Posterior cingulate gyrus (tissue), 11 donors: ENCODE results near the gene GSTA4.
"Not testable (repeated sequence)": the region's sequence is repeated elsewhere in the genome, so short reads cannot be mapped to it uniquely, and the experiment has no call there.

Experiments
- DNase-seq, 10 donors: peaks; one replicate each; pipeline versions ENCODE4 v3.0.0 to v3.0.0-alpha.2; 2020 to 2021; ENCODE audit warnings: mixed read lengths in 3 of 10
- intact Hi-C: fragments of 100-400 bp; cut with DNase I; formaldehyde crosslinking; loops from one replicate; pipeline ENCODE4 v1.15.1; 2023

Gene GSTA4

DNA sequence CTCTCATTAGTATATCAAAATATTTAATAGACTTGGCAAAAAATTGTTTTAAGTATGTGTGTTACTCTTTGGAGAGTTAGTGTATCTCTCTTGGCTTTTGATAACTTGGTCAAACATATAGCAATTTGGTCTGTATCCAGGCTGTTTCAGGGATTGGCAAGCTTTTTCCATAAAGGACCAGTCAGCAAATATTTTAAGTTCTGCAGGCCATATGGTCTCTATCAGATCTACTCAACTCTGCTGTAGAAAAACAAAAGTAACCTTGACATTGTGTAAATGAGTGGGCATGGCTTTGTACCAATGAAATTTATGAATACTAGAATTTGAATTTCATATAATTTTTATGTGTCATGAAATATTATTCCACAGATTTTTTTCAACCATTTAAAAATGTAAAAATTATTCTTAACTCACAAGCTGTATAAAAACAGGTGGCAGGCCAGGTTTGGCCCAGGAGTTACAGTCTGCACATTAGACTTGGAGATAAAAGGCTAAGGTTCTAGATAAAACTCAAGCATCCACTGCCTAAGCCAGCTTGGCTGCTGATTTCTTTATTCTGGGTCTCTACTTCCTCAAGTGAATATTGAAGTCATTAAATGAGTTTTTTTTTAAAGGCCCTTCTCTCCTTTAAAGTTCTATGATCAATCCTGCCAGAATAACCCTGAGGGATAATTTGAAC is 13.7 kb downstream of the GSTA4 start:
- intact Hi-C loops, result no loop called here
- no peak for DNase-seq

DNA sequence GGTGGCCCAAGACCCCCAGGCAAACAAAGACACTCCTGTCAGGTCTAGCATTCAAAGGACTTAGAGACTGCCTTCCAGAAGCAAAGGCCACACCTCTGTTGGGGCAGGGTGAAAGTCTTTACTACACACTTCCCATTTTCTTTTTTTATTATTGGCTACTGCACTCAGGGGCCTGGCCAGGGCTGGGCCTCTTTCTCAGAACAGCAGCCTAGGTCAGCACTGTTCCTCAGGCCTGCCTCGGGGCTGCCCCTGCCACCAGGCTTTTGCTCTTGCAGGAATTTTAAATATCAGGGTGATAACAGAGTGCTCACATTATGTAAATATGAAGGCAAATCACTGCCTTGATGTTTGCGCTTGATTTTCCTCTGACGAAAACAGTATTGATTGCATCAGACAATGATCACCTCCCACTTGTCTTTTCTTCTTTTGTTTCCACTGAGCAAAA is 18.5 kb downstream of the GSTA4 start:
- intact Hi-C loops, result no loop called here
- no peak for DNase-seq

DNA sequence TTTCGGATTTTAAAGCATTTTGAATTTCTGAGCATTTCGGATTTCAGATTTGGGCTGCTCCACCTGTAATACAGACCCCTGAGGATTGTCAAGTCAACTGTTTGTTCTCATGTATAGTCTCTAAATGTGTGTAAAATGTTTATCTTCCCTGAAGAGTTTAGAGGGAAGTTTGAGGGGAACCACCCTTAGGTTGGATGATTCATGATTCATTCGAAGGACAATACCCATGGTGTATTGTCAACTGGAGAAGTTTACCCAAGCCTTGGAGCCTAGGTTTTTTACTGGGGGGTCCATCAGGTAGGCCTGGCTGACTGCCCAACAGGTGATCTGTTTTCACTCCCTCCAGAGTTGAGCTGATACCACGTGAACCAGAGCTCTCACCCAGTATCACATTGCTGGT is 18.9 kb downstream of the GSTA4 start:
- intact Hi-C loops, result no loop called here
- no peak for DNase-seq

DNA sequence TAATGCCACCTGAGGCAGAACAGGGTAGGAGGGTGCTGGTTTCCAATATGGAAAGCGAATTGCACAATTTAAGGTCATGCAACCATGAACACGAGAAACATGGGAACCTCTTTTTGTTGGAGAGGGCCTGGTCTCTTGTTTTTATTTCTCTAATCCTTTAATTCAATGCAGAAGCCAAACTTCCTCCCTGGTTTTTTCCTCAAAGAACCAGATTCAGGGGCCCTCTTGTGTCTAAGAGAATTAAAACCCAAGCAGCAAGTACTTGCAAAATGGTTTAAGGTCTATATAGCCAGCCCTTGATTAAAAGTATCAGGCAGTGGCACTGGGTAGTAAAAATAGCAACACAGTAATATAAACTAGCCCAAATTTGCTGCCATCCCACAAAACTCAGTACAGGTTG is 19.5 kb downstream of the GSTA4 start:
- no peak for DNase-seq
- intact Hi-C loops, result no loop called here

DNA sequence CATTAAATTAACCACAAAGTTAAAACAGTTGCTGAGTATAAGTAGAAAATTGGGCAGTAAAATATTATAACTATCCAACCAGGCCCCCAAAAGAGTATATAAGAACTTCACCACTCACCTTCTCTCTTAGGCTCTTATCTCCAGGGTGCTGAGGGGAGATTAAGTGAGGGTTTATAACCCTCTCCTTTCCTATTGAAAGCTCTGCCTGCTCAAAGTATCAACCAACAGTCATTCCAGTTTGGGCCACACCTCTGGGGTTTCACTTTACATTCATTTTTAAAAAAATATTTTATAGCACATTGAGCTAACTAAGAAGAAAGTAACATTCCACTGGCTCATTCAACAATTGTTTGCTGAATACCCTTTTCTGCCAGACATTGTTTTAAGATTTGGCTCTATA is 22.1 kb downstream of the GSTA4 start:
- intact Hi-C loops, result no loop called here
- no peak for DNase-seq

DNA sequence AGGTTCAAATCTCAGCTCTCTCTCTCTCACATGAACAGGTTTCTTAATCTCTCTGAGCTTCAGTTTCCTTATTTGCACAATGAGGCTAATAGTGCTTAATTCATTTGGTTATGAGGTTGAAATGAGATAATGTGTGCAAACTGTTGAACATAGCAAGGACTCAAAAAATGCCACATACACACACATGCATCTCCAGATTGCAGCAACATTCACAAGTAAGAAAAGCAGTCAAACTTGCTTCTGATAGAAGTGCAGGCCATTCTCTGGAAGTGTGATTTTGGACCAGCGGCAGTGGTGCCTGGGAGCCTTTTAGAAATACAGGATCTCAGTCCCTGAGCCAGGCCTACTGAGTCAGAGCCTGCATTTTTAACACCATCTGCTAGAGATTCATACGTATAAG is 25.7 kb downstream of the GSTA4 start:
- intact Hi-C loops, result no loop called here
- peak in 2 of 10 donors; percentile 30 to 89 for DNase-seq

DNA sequence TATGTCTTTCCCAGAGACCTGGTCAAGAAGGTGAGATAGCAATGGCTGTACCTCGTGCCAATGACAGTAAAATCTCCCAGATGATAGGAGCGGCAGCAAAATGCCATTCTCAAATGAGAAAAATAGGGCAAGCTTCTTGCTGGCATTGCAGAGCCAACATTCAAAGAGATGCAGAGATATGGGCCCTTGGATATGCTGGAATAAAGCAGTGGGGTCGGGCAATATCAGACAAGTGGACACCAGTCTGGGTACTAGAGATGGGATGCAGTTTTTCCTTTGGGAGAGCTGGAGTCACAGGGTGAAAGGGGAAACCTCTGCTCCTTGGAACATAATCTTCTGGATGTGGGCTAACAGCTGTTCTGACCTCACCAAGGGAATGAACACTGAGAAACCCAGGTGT is 29.0 kb downstream of the GSTA4 start:
- intact Hi-C loops, result no loop called here
- no peak for DNase-seq

DNA sequence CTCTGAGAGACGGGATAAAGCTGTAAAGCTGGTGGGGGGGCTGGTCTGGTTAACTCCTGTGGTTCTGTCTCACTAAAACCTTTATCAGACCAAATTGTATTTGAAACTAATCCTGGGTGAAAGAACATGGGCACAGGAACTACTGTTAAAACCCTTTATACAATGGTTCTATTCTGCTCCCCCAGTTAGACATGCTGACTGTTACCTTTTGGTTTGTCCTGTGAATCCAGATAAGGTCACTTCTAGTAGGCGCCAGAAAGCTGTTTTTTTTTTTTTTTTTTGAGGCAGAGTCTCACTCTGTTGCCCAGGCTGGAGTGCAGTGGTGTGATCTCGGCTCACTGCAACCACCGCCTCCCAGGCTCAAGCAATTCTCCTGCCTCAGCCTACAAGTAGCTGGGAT is 29.7 kb downstream of the GSTA4 start:
- intact Hi-C loops, result no loop called here
- DNase-seq, result no peak

DNA sequence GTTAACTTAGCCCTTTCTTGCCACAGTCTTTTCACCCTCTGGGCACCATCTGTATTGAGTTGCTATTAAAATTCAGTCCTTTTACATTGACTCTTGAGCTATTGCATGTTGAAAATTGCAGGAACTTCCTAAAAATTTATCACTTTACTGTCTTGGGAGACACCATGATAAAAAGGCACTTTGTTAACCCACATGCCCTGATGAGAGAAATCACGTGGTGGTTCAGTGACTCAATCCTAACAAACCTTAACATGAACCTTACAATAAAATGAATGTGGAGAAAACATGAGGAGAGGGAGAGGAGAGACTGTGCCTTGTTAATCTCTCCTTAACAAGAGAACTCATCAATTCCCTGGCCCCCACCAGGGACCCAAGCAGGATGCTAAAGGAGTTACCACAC is 30.8 kb downstream of the GSTA4 start:
- no peak for DNase-seq
- intact Hi-C loops, result no loop called here

DNA sequence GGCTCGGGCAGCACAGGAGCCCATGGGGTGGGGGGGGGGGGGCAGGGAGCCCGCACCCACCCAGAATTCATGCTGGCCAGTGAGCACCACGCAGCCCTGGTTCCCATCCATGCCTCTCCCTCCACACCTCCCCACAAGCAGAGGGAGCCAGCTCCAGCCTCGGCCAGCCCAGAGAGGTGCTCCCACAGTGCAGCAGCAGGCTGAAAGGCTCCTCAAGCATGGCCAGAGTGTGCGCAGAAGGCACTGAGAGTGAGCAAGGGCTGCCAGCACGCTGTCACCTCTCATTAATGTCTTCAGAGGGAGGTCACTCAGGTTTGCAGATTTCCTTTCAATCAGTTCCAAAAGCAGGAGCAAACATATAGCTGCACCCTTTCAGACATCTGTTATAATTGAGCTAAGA is 32.4 kb downstream of the GSTA4 start:
- intact Hi-C loops, result no loop called here
- DNase-seq, result no peak

DNA sequence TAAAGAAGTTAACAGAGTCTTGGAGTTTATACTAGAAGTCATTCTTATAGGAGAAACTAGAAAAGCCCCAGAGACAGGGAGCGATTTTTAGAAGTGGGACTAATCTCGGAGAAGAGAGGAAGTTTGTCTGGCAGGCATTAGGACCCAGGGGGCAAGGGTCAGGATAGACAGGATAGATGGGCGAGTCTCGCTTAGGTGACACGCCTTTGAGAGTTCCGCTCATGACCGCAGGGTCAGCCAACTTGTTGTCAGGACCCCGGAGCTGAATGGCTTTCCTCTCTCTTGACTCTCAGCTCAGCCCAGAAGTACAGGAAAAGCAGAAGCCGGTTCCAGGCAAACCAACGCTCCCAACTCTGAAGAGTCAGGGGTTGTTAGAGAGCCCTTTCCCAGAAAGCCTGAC is 34.1 kb downstream of the GSTA4 start:
- intact Hi-C loops, DNase-seq: not testable (repeated sequence)

DNA sequence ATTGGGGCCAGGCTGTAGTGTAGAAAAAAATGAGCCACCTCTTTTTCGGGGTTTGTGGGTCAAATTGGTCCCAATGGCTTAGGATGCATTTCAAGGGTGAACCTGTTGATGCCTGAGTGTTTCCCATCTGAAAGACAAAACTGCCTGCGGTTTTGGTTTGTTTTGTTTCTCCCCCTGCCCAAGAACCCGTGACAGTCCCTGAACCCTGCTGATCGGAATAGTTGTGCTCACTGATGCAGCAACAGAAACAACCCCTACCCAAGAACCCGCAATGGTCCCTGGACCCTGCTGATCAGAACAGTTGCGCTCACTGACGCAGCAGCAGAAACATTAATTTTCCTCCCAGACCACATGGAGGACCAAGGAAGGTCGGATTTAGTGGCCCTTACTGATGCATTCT is 34.9 kb downstream of the GSTA4 start:
- intact Hi-C loops, DNase-seq: not testable (repeated sequence)

DNA sequence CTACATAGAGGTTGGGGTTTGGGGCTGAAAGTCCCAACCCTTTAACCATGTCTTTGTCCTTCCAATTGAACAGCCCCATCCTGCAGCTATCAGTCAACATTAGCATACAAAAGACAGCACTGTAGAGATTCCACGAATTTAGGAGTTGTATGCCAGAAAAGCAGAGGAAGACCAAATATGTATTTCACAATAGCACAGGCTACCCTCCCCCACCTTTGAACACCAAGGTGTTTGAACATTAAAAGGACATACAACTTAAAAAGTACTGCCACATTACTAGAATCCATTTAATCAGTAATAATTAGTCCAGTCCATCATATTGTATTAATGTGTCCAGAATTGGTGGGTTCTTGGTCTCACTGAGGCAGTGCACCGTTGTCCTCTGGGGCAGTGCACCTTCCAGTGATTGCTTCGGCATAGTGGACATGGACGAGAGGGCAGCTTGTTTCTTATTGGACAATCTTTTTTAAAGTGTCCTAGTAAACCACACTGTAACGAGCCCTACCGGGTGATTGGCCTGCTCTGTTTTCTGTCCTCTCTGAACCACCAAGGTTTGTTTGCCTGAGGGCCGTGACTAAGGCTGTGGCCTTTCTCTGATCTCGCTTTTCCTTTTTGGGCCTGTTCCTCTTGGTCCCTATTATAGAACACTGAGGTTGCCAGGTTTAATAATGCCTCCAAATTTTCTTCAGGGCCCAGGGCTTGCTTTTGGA is 36.4 kb downstream of the GSTA4 start:
- intact Hi-C loops, result no loop called here
- no peak for DNase-seq

DNA sequence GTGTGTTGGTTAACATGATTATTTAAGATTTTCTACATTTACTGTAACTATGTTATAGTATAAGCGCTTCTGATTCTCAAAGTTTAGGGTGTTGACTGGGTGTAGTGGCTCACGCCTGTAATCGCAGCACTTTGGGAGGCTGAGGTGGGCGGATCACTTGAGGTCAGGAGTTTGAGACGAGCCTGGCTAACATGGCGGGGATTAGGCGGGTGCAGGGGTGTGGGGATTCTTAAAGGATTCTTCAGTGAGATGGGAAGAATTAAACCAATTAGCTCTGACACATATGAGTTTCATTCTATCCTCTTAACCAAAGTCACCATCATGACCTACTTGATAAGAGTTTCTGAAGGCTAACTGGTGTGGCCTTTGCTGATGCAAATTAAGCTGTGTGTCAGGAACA is 39.2 kb downstream of the GSTA4 start:
- DNase-seq, result no peak
- intact Hi-C loops, result no loop called here

DNA sequence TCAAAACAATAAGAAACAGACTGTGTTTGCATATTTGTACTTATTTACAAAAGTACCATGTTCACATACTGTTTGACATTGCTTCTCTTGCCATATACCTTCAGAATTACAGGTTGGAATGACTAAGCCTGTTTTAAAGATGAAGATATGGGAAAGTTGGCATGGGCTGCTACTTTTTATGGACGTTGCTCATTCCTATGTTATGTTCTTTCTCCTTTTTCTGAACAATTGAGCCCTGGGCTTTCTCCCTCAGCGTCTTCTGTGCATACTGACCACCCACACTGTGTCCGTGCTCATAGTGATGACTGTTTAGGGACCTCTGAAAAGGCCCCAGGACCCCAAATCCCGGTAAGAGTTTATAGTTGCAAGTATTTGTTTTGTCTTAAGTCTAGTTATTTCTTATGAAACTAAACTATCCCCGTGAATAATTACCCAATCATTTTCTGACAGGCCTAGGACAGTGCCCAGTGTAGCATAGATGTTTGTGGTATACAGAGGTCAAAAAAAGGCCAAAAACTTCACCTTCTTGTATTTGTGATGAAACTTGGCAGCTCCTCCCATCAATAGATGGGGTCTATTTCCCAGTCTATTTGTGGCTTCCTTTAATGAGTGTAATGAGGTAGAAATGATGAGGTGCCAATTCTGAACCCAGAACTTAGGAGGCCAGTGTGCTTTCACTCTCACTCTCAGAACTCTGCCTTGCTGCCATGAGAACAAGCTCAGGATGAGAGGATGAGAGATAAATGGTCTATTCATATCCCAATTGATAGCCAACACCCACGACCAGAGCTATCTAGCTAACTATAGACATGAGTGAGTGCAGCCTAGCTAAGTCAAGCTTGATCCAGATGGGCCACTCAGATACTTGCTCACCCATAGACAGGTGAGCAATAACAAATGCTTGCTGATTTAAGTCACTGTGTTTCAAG is 40.9 kb downstream of the GSTA4 start:
- intact Hi-C loops, result no loop called here
- no peak for DNase-seq

DNA sequence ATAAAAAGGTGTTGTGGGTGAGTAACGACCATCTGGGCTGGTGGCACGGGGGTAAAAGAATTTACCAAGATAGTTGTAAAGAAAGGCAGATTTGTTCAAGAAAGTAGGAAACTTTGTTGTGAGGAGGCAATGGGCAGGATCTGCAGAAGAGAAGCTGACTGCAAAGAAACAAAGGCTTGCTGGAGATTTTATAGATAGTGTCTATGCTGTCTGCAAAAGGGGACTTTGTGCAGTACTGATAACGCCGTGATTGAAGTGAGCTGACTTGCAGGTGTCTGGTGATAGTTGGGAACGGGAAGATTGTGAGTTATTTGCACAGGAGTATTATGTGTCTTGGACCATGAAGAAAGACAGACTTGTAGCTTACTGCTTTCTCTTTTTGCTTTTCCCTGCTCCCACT is 48.8 kb downstream of the GSTA4 start:
- intact Hi-C loops, result no loop called here

DNA sequence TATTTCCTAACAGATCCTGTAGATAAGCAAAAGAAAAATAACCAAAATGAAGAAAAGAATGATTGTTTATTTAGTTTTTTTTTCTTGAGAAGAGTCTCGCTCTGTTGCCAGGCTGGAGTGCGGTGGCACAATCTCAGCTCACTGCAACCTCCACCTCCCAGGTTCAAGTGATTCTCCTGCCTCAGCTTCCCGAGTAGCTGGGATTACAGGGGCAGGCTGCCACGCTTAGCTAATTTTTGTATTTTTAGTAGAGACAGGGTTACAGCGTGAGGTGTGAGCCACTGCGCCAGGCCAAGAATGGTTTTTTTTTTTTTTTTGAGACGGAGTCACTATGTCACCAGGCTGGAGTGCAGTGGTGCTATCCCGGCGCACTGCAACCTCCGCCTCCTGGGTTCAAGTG is 52.3 kb downstream of the GSTA4 start:
- intact Hi-C loops, DNase-seq: not testable (repeated sequence)

More for the DNA sequence above, 48.8 kb downstream of the GSTA4 start:
- no peak for DNase-seq

DNA sequence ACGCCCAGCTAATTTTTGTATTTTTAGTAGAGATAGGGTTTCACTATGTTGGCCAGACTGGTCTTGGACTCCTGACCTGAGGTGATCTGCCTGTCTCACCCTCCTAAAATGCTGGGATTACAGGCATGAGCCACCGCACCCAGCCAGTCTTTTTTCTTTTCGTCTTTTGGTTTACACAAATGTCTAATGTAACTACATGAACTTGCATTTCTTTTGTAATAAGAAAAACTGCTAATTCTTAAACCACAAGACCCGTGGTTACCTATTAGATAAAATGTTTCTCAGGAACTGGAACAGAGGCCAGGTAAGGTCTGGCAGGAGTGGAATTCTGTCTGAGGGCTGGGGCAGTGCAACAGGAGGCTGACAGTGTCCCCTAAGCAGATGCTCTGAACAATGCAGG is 52.9 kb downstream of the GSTA4 start:
- DNase-seq, result no peak
- intact Hi-C loops, result no loop called here

DNA sequence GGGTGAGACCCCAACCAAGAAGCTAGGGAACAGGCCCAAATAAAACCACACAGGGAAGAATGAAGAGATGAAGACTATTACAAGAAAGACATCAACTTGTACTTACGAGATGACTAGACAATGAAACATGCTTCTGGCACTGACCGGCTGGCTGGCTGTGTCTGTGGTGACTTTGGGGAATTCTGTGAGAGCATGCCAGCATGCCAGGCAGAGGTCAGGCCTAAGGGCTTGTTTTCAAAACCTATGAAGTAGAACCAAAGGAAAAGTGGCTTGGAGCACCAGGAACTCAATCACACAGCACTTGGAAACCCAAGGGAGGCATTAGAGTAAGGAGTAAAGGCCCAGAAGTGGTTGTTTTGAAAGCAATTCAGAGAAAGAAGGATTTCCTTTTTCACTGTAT is 57.2 kb downstream of the GSTA4 start:
- intact Hi-C loops, result no loop called here
- DNase-seq, result no peak

DNA sequence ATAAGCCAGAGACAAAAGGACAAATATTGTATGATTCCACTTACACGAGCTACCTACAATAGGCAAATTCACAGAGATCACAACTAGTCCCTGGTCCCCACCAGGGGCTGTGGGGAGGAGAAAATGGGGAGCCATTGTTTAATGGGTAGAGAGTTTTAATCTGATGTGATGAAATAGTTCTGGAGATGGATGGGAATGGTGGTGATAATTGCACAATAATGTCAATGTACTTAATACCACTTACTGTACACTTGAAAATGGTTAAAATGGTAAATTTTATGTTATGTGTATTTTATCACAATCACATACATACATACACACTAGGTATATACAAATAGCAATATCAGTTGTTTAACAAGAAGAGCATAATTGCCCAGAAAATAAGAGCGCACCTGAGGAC is 61.3 kb downstream of the GSTA4 start:
- DNase-seq, result no peak
- intact Hi-C loops, result no loop called here

DNA sequence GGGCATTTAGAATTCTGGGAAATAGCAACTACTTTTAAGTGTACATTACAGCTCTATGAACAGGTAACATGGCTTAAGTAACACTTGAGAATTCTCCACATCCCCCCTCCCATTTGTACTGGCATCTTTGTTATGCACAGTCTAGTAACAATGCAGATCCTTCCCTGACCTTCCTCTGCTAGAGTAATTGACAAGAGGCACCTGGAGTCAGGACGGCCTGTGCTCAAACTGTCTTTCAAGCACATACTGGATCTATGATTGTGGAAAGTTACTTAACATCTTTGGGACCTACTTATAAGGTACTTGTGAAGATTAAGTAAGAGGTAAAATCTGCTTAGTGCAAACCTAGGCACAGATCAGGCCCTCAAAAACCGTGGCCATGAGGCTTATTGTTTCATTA is 63.7 kb downstream of the GSTA4 start:
- intact Hi-C loops, result no loop called here
- DNase-seq, result no peak
